DMS153 treated with DMSO at 0.1 percent for 48 hours (cell line): ENCODE results near the gene IGFL1.
"Not testable (repeated sequence)": the region's sequence is repeated elsewhere in the genome, so short reads cannot be mapped to it uniquely, and the experiment has no call there.

Experiments
- DNase-seq: peaks from one replicate; lab custom pipeline; 2025; ENCODE audit not compliant: unreplicated experiment; lab: John Stamatoyannopoulos, UW

Gene IGFL1

DNA sequence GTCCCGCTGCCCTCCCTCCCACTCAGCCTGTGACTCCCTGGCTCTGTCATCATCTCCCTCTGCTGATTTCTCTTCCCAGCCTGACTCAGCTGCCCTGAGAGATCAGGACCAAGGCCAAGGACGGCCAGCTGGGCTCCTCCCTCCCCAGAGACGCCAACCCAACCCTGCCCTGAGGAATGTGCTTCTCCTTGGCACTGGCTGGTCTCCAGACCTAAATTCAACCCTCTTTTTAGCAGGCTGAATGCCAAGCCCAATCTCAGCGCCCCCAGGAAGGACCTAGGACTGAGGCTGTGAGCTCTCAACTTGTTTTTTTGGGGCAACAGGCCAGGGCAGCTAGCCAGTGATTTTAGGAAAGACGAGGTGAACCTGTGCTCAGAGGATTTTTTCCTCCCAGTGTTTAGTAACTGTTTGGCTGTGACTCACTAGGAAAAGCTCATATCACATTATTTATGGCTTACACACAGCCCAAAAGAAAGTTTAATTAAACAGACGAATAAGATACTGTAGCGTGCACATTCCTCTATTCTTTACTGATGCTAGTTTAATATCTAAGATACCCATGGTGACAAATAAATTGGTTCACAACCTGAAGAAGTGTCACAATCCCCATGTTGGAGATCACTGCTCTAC is 7.4 kb upstream of the IGFL1 start:
- no peak for DNase-seq

DNA sequence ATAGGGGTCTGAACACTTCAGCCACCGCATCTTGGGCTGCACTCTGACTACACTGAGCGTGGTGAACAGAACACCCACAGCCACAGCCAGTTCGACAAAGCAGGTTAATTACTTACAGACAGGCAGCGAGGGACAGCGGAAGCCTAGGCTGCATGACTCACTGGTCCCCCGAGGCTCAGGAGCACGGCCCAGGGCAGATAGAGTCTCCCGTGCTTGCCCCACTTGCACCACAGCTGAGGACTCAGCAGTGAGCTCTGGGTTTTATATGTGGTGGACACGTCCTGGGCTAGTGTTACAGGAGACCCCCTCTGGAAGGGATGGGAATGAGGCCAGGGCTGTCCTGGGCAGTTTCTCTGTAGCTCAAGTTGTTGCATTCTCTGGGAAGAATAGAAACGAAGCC is 5.8 kb upstream of the IGFL1 start:
- not testable (repeated sequence) for DNase-seq

DNA sequence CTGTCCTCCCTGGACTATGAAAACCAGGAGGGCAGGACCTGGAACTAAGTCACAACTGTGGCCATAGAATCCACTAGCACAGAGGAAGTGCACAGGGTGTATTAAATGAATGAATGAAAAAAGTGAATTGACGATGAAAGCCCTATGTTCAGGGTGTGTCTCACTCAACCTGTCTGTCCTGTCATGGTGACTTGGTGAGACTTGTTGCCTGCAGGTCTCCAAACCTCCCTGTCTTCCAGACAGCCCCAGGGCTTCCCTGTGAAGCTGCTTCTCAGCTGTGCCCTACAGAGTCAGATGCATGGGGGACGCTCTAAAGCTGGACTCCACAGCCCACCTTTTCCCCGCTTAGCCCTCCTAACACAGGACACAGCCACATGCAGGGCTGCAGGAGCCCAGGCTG is 4.8 kb upstream of the IGFL1 start:
- no peak for DNase-seq

DNA sequence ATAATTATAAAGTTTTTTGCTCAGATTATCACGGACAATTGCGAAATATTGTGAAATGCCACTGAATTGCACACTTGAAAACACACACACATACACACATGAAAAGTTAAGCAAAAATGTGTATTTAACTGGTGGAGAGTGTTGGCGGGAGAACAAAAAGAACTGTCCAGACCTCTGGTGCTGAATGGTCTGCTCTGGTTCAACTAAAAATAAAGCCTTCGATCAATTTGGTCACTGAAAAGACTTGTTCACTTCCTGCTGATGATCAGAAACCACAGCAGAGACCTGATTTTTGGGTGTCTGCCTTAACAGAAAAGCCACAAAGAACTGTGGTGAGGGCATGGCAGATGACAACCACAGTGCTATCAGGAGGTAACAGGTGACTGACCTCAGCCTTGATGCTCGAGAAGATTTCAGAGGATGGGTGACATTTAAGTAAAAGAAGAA is 4.0 kb upstream of the IGFL1 start:
- no peak for DNase-seq

DNA sequence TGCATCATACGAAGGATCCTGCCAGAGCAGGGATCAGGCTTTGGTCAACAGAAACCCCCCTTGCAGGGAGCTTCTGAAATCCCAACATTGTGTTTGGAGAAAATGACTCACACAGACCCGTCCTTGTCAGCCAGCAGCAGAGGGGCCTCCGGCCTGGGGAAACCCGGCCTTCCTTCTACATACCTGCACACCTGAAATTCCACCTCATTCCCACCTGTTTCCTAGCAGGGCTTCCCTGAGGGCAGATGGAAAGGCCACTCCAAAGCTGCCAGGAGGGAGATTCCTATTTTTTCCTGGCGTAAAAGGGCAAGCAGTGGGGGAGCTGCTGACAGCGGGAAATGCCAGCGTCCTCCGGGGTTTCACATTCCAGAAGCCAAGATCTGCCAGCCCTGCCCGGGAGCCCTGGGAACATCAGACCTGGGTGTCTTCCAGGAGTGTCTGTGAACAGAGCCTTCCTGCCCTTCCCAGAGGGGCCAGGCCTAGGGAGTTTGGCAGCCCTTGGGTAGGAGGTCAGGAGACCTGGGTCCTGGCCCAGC is 3.0 kb upstream of the IGFL1 start:
- DNase-seq = no peak

DNA sequence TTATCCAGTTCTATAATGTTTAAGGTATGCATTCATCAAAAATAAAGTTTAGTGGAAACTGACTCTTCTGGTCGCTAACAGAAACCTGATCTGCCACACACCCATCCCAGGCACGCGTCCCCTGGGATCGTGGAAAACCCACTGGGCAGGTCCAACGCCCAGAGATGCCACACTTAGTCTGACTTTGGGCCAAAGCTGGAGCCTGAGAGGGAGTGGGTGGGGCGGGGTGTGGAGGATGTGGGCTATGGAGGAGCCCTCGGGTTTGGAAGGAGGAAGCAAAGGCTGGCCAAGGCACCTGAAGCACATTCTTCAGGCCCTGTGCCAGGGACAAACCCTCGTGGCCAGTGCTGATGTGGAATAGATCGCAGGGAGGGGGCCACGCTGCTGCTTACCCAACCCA is 2.5 kb downstream of the IGFL1 start:
- DNase-seq = no peak

DNA sequence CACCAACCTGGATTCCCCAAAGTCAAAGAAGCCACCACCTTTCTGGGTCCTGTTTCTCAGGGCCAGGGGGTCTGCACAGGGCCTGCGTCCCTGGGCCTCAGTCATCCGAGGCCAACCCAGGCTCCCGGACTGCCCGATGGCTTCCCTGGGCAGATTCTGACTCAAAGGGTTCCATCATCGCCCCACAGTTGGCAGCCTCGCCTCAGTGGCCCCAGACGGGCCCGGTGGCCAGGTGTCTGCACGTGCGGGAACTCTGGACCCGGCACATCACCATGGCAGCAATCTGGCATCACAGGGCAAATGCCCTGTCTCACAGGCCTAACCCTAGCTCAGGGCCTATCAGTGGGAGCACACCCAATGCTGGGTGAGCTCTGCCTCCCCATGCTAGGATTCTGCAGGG is 2.9 kb downstream of the IGFL1 start:
- no peak for DNase-seq

DNA sequence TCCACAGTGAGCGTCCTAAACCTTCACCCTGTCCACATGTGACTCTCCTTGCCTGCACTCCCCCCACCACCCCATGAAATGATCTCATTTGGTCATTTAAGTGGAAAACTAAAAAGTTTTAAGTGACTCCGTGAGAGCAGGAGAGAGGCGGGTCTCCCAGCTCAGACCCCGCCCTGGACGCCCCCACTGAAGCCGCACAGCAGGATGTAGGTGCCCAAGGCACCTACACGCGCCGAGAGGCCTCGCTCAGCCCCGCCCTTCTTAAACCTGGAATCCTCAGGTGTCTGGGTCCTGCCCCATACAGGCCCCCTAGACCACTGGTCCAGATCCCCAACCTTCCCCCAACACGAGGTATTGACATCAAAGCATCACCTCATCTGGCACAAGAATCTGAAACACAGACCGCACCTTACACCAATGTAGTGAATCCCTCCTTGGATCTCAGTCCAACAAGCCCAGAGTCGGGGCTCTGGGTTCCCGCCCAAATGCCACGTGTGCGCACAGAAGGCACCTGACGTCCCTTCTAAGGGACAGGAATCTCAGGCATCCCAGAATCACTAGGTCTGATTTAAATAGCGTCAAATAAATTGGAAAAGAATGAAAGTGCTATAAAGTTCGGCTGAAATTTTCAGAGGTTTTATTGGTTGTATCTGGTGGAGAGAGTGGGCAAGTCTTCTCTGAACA is 3.5 kb downstream of the IGFL1 start:
- DNase-seq = no peak

DNA sequence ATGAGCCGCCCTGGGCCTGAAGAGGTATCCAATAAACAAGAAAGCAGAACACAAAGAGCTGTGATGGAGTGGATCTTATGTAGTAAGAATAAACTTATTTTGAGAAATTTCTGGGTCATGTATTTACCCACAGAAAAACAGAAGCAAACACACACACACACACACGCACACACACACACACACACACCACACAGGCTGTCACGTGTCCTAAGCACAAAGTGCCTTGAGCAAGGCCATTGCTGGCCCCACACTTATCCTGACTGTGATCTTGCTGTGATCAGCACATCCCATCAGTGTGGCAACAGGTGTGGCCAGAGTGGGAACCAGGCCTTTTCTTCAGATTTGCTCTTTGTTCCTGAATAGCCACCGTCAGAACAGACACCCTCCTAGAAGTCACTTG is 4.3 kb downstream of the IGFL1 start:
- not testable (repeated sequence) for DNase-seq

DNA sequence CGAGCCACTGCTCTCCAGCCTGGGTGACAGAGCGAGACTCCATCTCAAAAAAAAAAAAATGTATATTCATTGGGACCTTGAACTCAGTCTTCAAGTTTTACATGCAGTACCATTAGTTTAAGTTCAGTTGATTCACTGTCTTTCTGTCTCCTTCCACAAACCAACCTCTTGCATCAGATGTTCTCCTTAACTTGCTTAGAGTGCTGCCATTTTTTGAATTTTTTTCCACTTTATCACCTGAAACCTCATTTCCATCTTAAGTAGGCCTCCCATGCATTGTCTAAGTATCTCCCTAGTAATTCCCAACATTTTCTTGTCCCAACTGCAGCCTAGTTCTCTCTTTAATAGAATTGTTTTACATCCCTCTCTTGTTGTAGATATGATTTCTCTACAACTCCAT is 8.6 kb downstream of the IGFL1 start:
- DNase-seq = not testable (repeated sequence)

DNA sequence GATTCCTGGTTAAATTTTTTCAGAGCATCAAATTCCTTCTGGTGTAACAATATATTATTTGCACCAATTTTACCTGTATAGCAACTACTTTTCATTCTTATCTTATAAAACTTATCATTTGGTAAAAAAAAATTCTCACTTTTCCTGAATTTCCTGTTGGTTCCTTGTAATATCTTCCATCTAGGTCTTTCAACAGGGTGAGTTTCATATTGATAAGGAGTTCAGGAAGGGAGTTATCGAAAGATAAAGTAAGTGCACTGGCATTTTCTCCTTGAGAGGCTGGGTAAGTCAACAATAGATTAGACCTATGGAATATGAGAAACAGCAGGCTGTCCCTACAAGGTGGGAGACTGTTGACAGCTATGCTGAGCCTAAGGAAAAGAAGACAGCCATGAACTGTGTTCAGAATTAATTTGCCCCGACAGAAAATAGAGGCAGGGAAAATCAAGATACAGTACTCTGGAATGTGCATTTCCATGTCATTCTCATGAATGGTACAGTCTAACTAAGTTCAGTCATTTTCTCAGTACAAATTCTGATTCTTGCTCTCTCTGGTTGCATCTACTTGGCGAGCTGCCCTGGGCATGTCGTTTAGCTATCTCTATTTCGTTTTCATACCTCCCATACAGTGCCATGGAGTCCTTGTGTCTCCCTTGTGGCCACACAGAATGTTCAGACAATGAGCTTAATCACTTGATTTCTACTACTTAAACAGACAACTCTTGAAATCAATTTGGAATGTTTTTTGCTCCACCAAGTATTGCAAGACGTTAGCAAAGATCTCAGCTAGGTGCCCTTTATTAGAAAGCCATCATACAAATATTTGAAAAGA is 9.9 kb downstream of the IGFL1 start:
- DNase-seq = no peak

DNA sequence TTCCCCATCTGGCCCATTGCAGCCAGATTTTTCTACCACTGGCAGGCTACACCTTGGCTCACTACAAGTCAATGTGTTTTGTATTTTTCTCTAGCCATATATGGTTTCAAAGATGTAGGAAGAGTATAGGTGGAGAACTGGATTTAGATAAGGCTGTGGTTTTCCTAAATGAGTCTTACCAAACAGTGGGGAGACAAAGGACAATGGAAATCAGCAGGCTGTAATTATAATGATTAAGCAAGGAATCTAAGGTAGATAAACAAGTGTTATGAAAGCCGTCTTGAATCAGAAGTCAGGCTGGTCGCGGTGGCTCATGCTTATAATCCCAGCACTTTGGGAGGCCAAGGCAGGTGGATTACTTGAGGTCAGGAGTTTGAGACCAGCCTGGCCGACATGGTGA is 11.2 kb downstream of the IGFL1 start:
- DNase-seq = no peak

DNA sequence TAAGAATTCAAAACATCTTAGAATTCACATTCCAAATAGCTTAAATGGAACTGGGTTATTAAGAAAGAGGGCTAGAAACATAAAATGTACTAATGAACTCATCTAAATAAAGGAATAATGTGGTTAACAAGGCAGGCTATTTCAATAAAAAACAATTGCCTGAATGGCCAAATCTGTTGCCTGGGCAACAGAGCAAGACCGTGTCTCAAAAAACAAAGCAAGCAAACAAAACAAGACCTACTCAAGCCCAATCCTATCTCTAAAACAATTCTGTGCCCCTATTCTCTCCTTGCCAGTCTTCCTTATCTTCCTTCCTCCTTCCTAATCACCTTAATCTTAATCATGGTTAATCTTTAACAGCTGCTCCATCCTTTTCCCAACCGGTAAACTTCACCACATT is 12.1 kb downstream of the IGFL1 start:
- DNase-seq = no peak

DNA sequence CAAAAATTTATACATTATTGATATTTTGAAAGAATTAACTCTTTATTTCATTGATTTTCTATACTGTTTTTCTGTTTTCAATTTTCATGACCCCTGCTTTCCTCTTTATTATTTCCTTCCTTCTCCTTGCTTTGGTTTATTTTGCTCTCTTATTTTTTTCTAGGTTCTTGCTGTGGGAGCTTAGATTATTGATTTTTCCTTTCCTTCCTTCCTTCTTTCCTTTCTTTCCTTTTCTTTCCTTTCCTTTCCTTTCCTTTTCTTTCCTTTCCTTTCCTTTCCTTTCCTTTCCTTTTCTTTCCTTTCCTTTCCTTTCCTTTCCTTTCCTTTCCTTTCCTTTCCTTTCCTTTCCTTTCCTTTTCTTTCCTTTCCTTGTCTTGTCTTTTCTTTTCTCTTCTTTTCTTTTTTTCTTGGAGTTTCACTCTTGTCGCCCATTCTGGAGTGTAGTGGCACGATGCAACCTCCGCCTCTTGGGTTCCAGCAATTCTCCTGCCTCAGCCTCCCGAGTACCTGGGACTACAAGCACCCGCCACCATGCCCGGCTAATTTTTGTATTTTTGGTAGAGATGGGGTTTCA is 13.6 kb downstream of the IGFL1 start:
- not testable (repeated sequence) for DNase-seq

DNA sequence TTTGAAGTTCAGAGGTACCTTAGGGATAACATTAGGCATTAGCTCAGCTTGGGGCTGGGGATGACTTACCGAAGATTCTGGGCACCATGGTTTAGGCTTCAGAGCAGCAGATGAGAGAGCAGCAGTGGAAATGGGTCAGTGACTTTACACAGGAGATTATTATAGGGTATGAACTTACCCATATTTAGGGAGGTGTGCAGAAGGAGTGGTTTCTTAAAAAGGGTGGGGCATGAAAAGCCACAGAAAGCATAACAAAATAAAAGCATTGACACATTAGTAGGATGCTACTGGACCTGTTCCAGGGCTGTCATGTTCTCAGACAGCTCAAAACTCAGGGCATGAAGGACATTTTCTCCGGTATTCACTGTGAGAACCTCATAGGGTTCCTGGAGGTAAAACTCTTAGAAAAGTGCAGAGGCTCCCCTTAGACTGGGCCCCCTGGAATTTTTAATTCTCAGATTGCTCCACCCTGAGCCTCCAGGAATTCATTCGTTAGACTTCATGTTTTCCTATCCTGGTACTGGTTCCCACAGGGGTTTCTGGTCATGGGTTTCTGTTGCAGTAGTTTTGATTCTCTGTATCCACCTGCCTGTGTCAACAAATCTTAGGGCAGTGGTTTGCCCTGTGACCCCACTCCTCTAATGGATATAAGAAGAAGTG is 20.7 kb downstream of the IGFL1 start:
- no peak for DNase-seq

DNA sequence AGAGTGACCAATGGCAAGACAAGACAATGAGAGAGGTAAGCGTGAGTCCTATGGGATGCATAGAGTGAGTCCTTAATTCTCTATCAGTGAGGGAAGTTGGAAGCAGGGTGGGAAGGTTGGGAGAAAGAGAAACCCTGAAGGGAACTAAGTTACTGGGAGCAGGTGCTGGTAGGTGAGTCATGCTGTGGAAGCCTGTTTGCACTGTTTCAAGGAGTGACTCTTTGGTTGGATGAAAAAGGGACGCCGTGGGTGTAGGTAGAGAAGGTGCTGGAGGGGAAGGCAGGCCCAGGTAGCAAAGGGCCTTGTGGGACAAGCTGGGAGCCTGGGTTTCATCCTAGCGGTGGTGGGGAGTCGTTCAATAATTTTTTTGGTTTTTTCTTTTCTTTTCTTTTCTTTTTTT is 21.9 kb downstream of the IGFL1 start:
- no peak for DNase-seq

DNA sequence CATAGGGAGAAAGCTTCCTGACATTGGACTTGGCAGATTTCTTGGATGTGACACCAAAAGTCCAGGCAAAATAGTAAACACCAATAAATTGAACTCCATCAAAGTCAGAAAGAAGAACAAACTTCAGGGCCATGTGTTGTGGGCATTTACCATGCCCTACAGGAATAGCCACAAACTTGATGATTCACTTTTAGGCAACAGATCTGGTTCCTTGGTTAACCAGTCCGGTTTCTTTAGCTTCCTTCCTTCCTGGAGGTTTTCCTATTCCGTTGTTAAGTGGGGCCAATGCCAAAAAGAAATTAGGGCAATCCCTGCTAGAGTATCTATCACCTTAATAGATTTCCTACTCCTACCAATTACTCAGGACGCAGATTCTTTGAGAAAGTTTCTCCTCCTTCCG is 25.2 kb downstream of the IGFL1 start:
- no peak for DNase-seq

DNA sequence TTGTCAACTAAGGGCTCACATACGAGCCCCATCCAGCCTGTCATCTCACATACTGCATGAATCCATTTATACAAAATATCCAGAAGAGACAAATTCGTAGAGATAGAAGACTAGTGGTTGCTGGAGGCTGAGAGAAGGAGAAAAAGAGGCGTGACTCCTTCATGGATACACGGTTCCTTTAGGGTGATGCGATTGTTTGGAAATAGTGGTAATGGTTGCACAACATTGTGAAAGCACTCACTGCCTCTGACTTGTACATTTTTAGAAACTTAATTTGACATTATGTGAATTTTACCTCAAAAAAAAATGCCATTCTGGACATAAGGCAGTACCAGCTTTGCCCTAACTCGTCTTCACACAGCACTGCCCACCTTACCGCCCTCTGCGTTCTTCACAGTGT is 27.3 kb downstream of the IGFL1 start:
- DNase-seq = no peak

DNA sequence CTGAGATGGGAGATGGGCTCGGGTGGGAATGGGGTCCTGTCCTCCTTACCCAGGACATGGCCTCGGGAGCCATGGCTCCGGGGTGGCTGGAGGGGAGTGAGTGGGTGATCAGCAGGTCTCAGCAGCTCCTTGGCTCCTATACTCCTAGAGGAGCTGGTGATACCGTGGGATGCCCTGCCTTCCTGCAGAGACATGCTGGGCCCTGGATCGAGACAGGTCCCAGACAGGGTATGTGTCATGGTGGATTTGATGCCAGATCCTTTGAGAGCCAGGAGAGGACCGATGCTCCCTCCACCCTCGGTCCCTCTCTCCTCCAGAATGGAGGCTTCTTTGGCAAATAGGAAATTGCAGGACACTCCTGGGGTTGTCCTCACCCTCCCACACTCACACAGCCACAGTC is 32.0 kb downstream of the IGFL1 start:
- DNase-seq = not testable (repeated sequence)

DNA sequence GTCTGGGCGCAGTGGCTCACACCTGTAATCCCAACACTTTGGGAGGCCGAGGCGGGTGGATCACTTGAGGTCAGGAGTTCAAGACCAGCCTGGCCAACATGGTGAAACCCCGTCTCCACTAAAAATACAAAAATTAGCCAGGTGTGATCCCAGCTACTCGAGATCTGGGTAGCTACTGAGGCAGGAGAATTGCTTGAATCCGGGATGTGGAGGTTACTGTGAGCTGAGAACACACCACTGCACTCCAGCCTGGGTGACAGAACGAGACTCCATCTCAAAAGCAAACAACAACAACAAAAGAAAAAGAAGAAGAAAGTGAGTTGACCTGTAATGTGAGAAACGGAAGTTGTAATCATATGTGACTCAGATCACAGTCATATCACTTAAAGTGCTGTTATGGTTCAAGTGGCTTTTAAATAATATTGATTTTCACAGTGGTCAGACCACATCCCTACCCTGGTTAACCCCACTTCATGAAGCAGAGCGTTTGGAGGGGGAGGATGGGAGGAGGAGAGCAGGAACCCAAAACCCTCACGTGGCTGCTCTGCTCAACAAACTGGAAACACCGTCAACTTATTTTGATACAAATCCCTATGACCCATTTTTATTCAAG is 33.2 kb downstream of the IGFL1 start:
- DNase-seq = peak; percentile 68

DNA sequence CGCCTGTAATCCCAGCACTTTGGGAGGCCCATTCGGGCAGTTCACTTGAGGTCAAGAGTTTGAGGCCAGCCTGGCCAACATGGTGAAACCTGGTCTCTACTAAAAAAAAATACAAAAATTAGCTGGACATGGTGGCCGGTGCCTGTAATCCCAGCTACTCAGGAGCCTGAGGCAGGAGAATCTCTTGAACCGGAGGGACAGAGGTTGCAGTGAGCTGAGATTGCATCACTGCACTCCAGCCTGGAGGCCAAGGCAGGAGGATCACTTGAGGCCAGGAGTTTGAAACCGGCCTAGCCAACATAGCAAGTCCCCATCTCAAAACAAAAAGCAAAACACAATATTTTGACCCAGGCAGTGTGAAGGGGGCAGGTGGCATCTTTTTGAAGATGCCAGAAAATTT is 35.3 kb downstream of the IGFL1 start:
- DNase-seq = not testable (repeated sequence)
